SK-N-SH (cell line): ENCODE data around the gene FANCL. TPM values are rescaled to one million over a fixed set of nuclear protein-coding genes. Genes with fewer than 3 reads are reported as not detected.

Source experiments
- CTCF ChIA-PET: fragments of 300-600, 350-600 bp; formaldehyde crosslinking; extraction: SDS; loops from one replicate; lab custom pipeline; 2021; lab: Yijun Ruan, JAX
- POLR2A ChIA-PET: fragments of 350-600 bp; sonication (Branson Sonifier 250); formaldehyde crosslinking; extraction: SDS; loops from one replicate; lab custom pipeline; 2020; ENCODE audit warnings: antibody characterized with exemption, inconsistent platforms; lab: Yijun Ruan, JAX
- DNase-seq: peaks from one replicate; pipeline ENCODE4 v3.0.0; 2012
- H2AFZ ChIP-seq: fragments of 200-600 bp; sonication (generic); 2 replicates; pipeline ENCODE4 v1.8.1; 2016; ENCODE audit warnings: antibody characterized with exemption, mild to moderate bottlenecking, low read depth
- H3F3A ChIP-seq: fragments of 200-600 bp; sonication (generic); replicated peaks from 2 replicates; pipeline ENCODE3; 2016; ENCODE audit warnings: antibody characterized with exemption, mild to moderate bottlenecking; ENCODE audit not compliant: insufficient read depth
- H3K27ac ChIP-seq, 2 experiments: fragments of 200-500 bp in 1 of 2; fragments of 200-600 bp in 1 of 2; sonication (Bioruptor generic) in 1 of 2; sonication (generic), shearing (Covaris generic) in 1 of 2; 2 replicates each; pipeline versions ENCODE4 v1.5.1 to v1.6.1; 2014 to 2016; ENCODE audit warnings: low read depth in 2 of 2, inconsistent platforms in 1 of 2, low read length in 1 of 2, mild to moderate bottlenecking in 1 of 2, mixed read lengths in 1 of 2
- H3K27me3 ChIP-seq: fragments of 200-600 bp; sonication (generic), shearing (Covaris generic); 2 replicates; pipeline ENCODE4 v1.6.1; 2016; ENCODE audit warnings: mixed run types; ENCODE audit not compliant: insufficient read depth
- H3K36me3 ChIP-seq, 2 experiments: fragments of 200-500 bp in 1 of 2; fragments of 200-600 bp in 1 of 2; sonication (Bioruptor generic) in 1 of 2; sonication (generic) in 1 of 2; replicated peaks in 1 of 2; 2 replicates each; pipeline versions ENCODE3 to v1.5.1; 2014 to 2016; ENCODE audit warnings: low read length in 1 of 2, mild to moderate bottlenecking in 1 of 2; ENCODE audit not compliant: insufficient read depth in 2 of 2, control insufficient read depth in 1 of 2
- H3K4me1 ChIP-seq, 2 experiments: fragments of 200-500 bp in 1 of 2; fragments of 200-600 bp in 1 of 2; sonication (Bioruptor generic) in 1 of 2; sonication (generic), shearing (Covaris generic) in 1 of 2; 2 replicates each; pipeline versions ENCODE4 v1.5.1 to v1.6.1; 2014 to 2016; ENCODE audit warnings: low read depth in 1 of 2, low read length in 1 of 2, mixed run types in 1 of 2; ENCODE audit not compliant: insufficient read depth in 2 of 2, control insufficient read depth in 1 of 2
- H3K4me2 ChIP-seq: fragments of 200-600 bp; sonication (generic), shearing (Covaris generic); 2 replicates; pipeline ENCODE4 v1.6.1; 2017; ENCODE audit warnings: mixed run types
- H3K4me3 ChIP-seq, 2 experiments: fragments of 200-500 bp in 1 of 2; fragments of 200-600 bp in 1 of 2; sonication (Bioruptor generic) in 1 of 2; sonication (generic), shearing (Covaris generic) in 1 of 2; 2 replicates each; pipeline versions ENCODE4 v1.5.1 to v1.8.1; 2014 to 2016; ENCODE audit warnings: low read depth in 2 of 2, inconsistent platforms in 1 of 2, low read length in 1 of 2, mild to moderate bottlenecking in 1 of 2, mixed read lengths in 1 of 2, moderate library complexity in 1 of 2
- H3K79me2 ChIP-seq: fragments of 200-600 bp; sonication (generic); 2 replicates; pipeline ENCODE4 v1.8.1; 2017; ENCODE audit warnings: mild to moderate bottlenecking; ENCODE audit not compliant: insufficient read depth
- H3K9ac ChIP-seq: fragments of 200-600 bp; sonication (generic); 2 replicates; pipeline ENCODE4 v1.6.1; 2017; ENCODE audit warnings: mixed run types
- H3K9me2 ChIP-seq: fragments of 200-600 bp; sonication (generic); 2 replicates; pipeline ENCODE4 v1.6.1; 2017; ENCODE audit warnings: mixed run types
- H3K9me3 ChIP-seq: fragments of 200-600 bp; sonication (generic); 2 replicates; pipeline ENCODE4 v1.6.1; 2017; ENCODE audit warnings: mixed run types, mild to moderate bottlenecking, moderate library complexity
- H4K20me1 ChIP-seq: fragments of 200-600 bp; sonication (generic); 2 replicates; pipeline ENCODE4 v1.6.1; 2017; ENCODE audit warnings: mild to moderate bottlenecking, mixed run types; ENCODE audit not compliant: insufficient read depth
- ELF1 ChIP-seq: IDR thresholded peaks from 2 replicates; pipeline ENCODE4 v1.4.0; 2012
- EP300 ChIP-seq, 2 experiments: IDR thresholded peaks; 2 replicates each; pipeline versions ENCODE4 v1.4.0 to v1.6.1; 2012; ENCODE audit warnings: borderline replicate concordance in 1 of 2, low read depth in 1 of 2, low read length in 1 of 2
- EZH2phosphoT487 ChIP-seq: fragments of 200-600 bp; sonication (generic); IDR thresholded peaks from 2 replicates; pipeline ENCODE4 v1.6.1; 2017; ENCODE audit warnings: low read depth, mixed run types, mild to moderate bottlenecking, antibody characterized with exemption, moderate library complexity, borderline replicate concordance
- FOSL2 ChIP-seq: IDR thresholded peaks from 2 replicates; pipeline ENCODE4 v1.4.0; 2012; ENCODE audit warnings: low read depth, mild to moderate bottlenecking, moderate library complexity, borderline replicate concordance
- FOXJ3 ChIP-seq: sonication (generic); formaldehyde crosslinking; IDR thresholded peaks from 2 replicates; pipeline ENCODE4 v1.5.1; 2020; ENCODE audit warnings: mild to moderate bottlenecking, missing genetic modification reagents
- FOXM1 ChIP-seq: IDR thresholded peaks from 2 replicates; pipeline ENCODE4 v1.4.0; 2012; ENCODE audit warnings: low read depth, mild to moderate bottlenecking
- JUND ChIP-seq: IDR thresholded peaks from 2 replicates; pipeline ENCODE4 v1.4.0; 2012
- MAX ChIP-seq: IDR thresholded peaks from 2 replicates; pipeline ENCODE4 v1.4.0; 2012; ENCODE audit warnings: low read depth
- NFIC ChIP-seq: IDR thresholded peaks from 2 replicates; pipeline ENCODE4 v1.4.0; 2012; ENCODE audit warnings: borderline replicate concordance
- PBX3 ChIP-seq: IDR thresholded peaks from 2 replicates; pipeline ENCODE4; 2012
- RAD21 ChIP-seq: IDR thresholded peaks from 2 replicates; pipeline ENCODE4 v1.6.1; 2012; ENCODE audit warnings: mild to moderate bottlenecking, low read length
- REST ChIP-seq: IDR thresholded peaks from 2 replicates; pipeline ENCODE4 v1.6.1; 2012; ENCODE audit warnings: mild to moderate bottlenecking, low read depth, low read length, moderate library complexity
- SMC3 ChIP-seq: IDR thresholded peaks from 2 replicates; pipeline ENCODE4 v1.6.1; 2012; ENCODE audit warnings: low read depth, low read length, improper control_type of control experiment
- TAF1 ChIP-seq: IDR thresholded peaks from 2 replicates; pipeline ENCODE4 v1.6.1; 2012; ENCODE audit warnings: low read depth, mild to moderate bottlenecking, low read length, moderate library complexity, borderline replicate concordance
- TEAD4 ChIP-seq: IDR thresholded peaks from 2 replicates; pipeline ENCODE4 v1.4.0; 2012; ENCODE audit warnings: mild to moderate bottlenecking, borderline replicate concordance; ENCODE audit not compliant: insufficient read depth
- polyA plus RNA-seq, 3 experiments: library from polyadenylated mRNA; depleted of rRNA; stranded (reverse); fragments of >200 nt; gene quantifications; 2 replicates each; pipeline ENCODE4 v1.2.3, GENCODE V29; 2012
- TF ChIP-seq, protein P1 (sequence below): IDR thresholded peaks from 2 replicates; pipeline ENCODE4 v1.4.0; 2012; ENCODE audit warnings: low read depth, borderline replicate concordance
- TF ChIP-seq, protein P2 (sequence below): fragments of 200-600 bp; sonication (generic); IDR thresholded peaks from 2 replicates; pipeline ENCODE4 v1.6.1; 2017; ENCODE audit warnings: antibody characterized with exemption, mild to moderate bottlenecking, moderate library complexity
- TF ChIP-seq, protein P3 (sequence below): IDR thresholded peaks from 2 replicates; pipeline ENCODE4 v1.4.0; 2012; ENCODE audit warnings: low read depth, borderline replicate concordance

The FANCL gene
- polyA plus RNA-seq, 1 of the 3 experiments (the other 2 are of a cell fraction) = 11.8 TPM

- TF ChIP-seq REST = no peak
- TF ChIP-seq TEAD4 = no peak
- TF ChIP-seq, protein P1, sequence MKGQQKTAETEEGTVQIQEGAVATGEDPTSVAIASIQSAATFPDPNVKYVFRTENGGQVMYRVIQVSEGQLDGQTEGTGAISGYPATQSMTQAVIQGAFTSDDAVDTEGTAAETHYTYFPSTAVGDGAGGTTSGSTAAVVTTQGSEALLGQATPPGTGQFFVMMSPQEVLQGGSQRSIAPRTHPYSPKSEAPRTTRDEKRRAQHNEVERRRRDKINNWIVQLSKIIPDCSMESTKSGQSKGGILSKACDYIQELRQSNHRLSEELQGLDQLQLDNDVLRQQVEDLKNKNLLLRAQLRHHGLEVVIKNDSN = no peak
- TF ChIP-seq FOXM1 = no peak
Observed at GRCh38 chr2:58239243-58239925, 1.7 kb downstream of the FANCL start (continued).

DNA sequence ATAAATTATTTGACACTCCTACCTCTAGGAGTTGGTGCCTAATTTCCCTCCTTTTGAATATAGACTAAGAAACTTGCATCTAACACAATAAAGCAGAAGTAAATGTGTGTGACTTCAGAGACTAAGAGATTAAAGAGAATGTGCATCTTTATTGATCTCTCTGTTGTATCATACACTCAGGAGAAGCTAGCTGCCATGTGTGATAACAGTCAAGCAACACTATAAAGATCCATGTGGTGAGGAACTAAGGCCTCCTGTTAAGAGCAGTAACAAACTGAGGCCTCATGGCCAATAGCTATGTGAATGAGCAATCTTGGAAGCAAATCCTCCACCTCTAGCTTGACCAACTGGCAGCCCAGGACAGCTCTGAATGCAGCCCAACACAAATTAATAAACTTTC lies 3.4 kb downstream of the FANCL start:
- POLR2A ChIA-PET = no interaction called here

More for the DNA sequence above, 3.4 kb downstream of the FANCL start:
- Histone ChIP-seq H3K27me3 (no peaks in the 10 kb centered on the region), H3K27ac (no peak overlapping the region), H2AFZ (no peak overlapping the region), H3K9me3 (peaks cover 4% of the 10 kb centered on the region; the same call in 1 of the 2 replicates), H3K4me3 (no peak overlapping the region), H3K4me1 (peaks cover 0 to 5% of the 10 kb centered on the region in 2 experiments; a peak in 2 of 4 replicates), H3F3A (no peaks in the 10 kb centered on the region), H4K20me1 (no peaks in the 10 kb centered on the region; the same call in 1 of the 2 replicates), H3K4me2 (no peak overlapping the region), H3K9me2 (no peaks in the 10 kb centered on the region), H3K79me2 (peaks cover 76% of the 10 kb centered on the region), H3K36me3 (no peaks in the 10 kb centered on the region), H3K9ac (no peak overlapping the region)
- CTCF ChIA-PET = no interaction called here
- no peak for DNase-seq
- TF ChIP-seq FOXJ3 (CRISPR knock-in tag) (no peak), EP300 (IDR thresholded peaks at IDR 0.05; ENCODE audit: borderline replicate concordance in 1 of 2, low read depth in 1 of 2, low read length in 1 of 2) (no peak), RAD21 (no peak), FOXM1 (no peak), JUND (no peak), FOSL2 (no peak), PBX3 (no peak), ELF1 (no peak), EZH2phosphoT487 (no peak), NFIC (no peak), SMC3 (no peak), TAF1 (no peak), MAX (no peak)
- TF ChIP-seq, protein P2, sequence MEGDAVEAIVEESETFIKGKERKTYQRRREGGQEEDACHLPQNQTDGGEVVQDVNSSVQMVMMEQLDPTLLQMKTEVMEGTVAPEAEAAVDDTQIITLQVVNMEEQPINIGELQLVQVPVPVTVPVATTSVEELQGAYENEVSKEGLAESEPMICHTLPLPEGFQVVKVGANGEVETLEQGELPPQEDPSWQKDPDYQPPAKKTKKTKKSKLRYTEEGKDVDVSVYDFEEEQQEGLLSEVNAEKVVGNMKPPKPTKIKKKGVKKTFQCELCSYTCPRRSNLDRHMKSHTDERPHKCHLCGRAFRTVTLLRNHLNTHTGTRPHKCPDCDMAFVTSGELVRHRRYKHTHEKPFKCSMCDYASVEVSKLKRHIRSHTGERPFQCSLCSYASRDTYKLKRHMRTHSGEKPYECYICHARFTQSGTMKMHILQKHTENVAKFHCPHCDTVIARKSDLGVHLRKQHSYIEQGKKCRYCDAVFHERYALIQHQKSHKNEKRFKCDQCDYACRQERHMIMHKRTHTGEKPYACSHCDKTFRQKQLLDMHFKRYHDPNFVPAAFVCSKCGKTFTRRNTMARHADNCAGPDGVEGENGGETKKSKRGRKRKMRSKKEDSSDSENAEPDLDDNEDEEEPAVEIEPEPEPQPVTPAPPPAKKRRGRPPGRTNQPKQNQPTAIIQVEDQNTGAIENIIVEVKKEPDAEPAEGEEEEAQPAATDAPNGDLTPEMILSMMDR = no peak
- TF ChIP-seq, protein P3, sequence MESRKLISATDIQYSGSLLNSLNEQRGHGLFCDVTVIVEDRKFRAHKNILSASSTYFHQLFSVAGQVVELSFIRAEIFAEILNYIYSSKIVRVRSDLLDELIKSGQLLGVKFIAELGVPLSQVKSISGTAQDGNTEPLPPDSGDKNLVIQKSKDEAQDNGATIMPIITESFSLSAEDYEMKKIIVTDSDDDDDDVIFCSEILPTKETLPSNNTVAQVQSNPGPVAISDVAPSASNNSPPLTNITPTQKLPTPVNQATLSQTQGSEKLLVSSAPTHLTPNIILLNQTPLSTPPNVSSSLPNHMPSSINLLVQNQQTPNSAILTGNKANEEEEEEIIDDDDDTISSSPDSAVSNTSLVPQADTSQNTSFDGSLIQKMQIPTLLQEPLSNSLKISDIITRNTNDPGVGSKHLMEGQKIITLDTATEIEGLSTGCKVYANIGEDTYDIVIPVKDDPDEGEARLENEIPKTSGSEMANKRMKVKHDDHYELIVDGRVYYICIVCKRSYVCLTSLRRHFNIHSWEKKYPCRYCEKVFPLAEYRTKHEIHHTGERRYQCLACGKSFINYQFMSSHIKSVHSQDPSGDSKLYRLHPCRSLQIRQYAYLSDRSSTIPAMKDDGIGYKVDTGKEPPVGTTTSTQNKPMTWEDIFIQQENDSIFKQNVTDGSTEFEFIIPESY = no peak
